K562 (cell line): Measurements from ENCODE around the gene STAP1. TPM values are rescaled to one million over a fixed set of nuclear protein-coding genes. Genes with fewer than 3 reads are reported as not detected.

ENCODE experiments used
- CBX8 ChIP-seq: fragments of 200-600 bp; sonication (generic); IDR thresholded peaks from 2 replicates; pipeline ENCODE4 v1.6.1; 2012; ENCODE audit warnings: borderline replicate concordance, mixed run types, low read depth, mild to moderate bottlenecking, moderate library complexity, mixed read lengths, low read length, control low read depth, inconsistent platforms; ENCODE audit not compliant: poor library complexity, severe bottlenecking; ENCODE audit errors: extremely low read depth
- E4F1 ChIP-seq: fragments of 250-450 bp; sonication (Bioruptor Pico); IDR thresholded peaks from 2 replicates; pipeline ENCODE4 v1.5.0; 2021; ENCODE audit warnings: mild to moderate bottlenecking, borderline replicate concordance
- KAT8 ChIP-seq: fragments of 450-650 bp; IDR thresholded peaks from 2 replicates; pipeline ENCODE4 v1.6.1; 2016; ENCODE audit warnings: low read depth, mild to moderate bottlenecking
- KDM5B ChIP-seq: fragments of 200-600 bp; sonication (generic); IDR thresholded peaks from 2 replicates; pipeline ENCODE4 v1.6.1; 2012; ENCODE audit warnings: low read depth, mild to moderate bottlenecking, moderate library complexity, low read length, control low read depth, inconsistent platforms; ENCODE audit not compliant: insufficient replicate concordance
- MYC ChIP-seq, 2 experiments: fragments of 250-450 bp in 1 of 2; sonication (Bioruptor Pico) in 1 of 2; IDR thresholded peaks; 2 replicates each; pipeline versions ENCODE4 v1.5.1 to v1.6.1; 2012 to 2021; ENCODE audit warnings: low read depth in 2 of 2, borderline replicate concordance in 1 of 2, improper control_type of control experiment in 1 of 2, low read length in 1 of 2, mild to moderate bottlenecking in 1 of 2, moderate library complexity in 1 of 2
- MYNN ChIP-seq, 2 experiments: sonication (generic); formaldehyde crosslinking in 1 of 2; IDR thresholded peaks; 2 replicates each; pipeline versions ENCODE4 v1.5.0 to v1.6.1; 2016 to 2020; ENCODE audit warnings: antibody characterized with exemption in 1 of 2, missing genetic modification reagents in 1 of 2
- POLR2A ChIP-seq: fragments of 450-650 bp; conservative IDR thresholded peaks from 2 replicates; pipeline ENCODE4 v1.6.1; 2016
- SRSF1 ChIP-seq: fragments of 200-400 bp; formaldehyde crosslinking; IDR thresholded peaks from 2 replicates; pipeline ENCODE4 v1.6.1; 2017; ENCODE audit warnings: mild to moderate bottlenecking, low read depth, low read length, moderate library complexity
- TCFL5 ChIP-seq: fragments of 250-450 bp; sonication (Bioruptor Pico); conservative IDR thresholded peaks from 2 replicates; pipeline ENCODE4 v1.6.1; 2021; ENCODE audit warnings: mild to moderate bottlenecking, moderate library complexity, matching md5 sums
- TSC22D4 ChIP-seq: fragments of 450-650 bp; IDR thresholded peaks from 2 replicates; pipeline ENCODE4 v1.6.1; 2016; ENCODE audit warnings: missing genetic modification characterization, missing biosample characterization, control low read depth
- ZNF146 ChIP-seq: IDR thresholded peaks from one replicate; pipeline ENCODE4 v1.6.1; 2018; ENCODE audit warnings: missing compliant biosample characterization; ENCODE audit not compliant: unreplicated experiment
- ZNF41 ChIP-seq: fragments of 250-450 bp; sonication (Bioruptor Pico); conservative IDR thresholded peaks from 2 replicates; pipeline ENCODE4 v1.4.0; 2020; ENCODE audit warnings: mild to moderate bottlenecking
- ZNF668 ChIP-seq: fragments of 250-450 bp; sonication (Bioruptor Pico); IDR thresholded peaks from 2 replicates; pipeline ENCODE4 v1.8.0; 2022; ENCODE audit warnings: mild to moderate bottlenecking, inconsistent platforms
- polyA plus RNA-seq, 8 experiments: library from polyadenylated mRNA; depleted of rRNA in 4 of 8; stranded (reverse) in 5 of 8; unstranded in 3 of 8; fragments of >200 nt; fragmentation: Nextera tagmentation in 2 of 8; fragmentation: Illumina TruSeq in 1 of 8; extraction: Ambion mirVana in 2 of 8; extraction: Trizol in 1 of 8; gene quantifications; 2 replicates each; pipeline versions ENCODE4 v1.2.1 to v1.2.3, GENCODE V29; 2011 to 2014; ENCODE audit warnings: inconsistent platforms in 1 of 8, missing spikeins in 1 of 8
- total RNA-seq, 7 experiments: library from RNA; depleted of rRNA in 6 of 7; stranded (reverse); fragments of >200 nt in 6 of 7; fragmentation: Illumina TruSeq in 2 of 7; extraction: Trizol in 2 of 7; gene quantifications; 2 replicates each; pipeline versions ENCODE4 v1.2.1 to v1.2.3, GENCODE V29; 2011 to 2021; ENCODE audit warnings: low replicate concordance in 1 of 7
- TF ChIP-seq, protein P1 (sequence below): fragments of 250-450 bp; sonication (Bioruptor Pico); IDR thresholded peaks from 2 replicates; pipeline ENCODE4 v1.8.0; 2021; ENCODE audit warnings: mild to moderate bottlenecking, moderate library complexity
- TF ChIP-seq, protein P2 (sequence below): fragments of 450-650 bp; formaldehyde crosslinking; IDR thresholded peaks from 2 replicates; pipeline ENCODE4 v1.4.0; 2022; ENCODE audit warnings: mild to moderate bottlenecking, moderate library complexity
- TF ChIP-seq, protein P3 (sequence below): fragments of 250-450 bp; sonication (Bioruptor Pico); IDR thresholded peaks from 2 replicates; pipeline ENCODE4 v1.4.0; 2020; ENCODE audit warnings: mild to moderate bottlenecking

The STAP1 gene
- total and polyA plus RNA-seq, 9 of the 15 experiments (the other 6 are each of a cell fraction or from before 2014, with no cell fraction given), result 0.50 to 5.6 (median 1.4) TPM

DNA sequence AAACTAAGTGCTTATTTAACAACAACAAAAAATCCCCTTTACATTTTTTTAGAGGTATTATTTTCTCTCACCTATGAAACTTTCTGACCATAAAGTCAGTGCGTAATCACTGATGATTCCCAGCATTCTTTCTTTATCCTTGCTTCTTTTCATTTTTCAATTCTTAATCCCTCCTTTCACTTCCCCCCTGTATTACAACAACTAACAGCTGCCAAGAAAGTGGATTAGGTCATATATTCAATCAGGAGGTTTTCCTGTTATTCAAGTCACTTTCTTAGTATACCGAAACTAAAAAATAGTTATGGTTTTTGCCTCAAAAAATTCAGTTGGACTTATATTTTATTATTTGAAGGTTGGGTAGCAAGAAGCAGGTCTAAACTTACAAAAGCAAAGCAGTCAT, 2.1 kb upstream of the STAP1 start (continued):
- no peak for TF ChIP-seq E4F1 (CRISPR knock-in tag)
- TF ChIP-seq ZNF146 (CRISPR knock-in tag), result no peak
- no peak for TF ChIP-seq POLR2A
- TF ChIP-seq MYNN (IDR thresholded peaks at IDR 0.05), result no peak
- no peak for TF ChIP-seq MYNN (CRISPR knock-in tag; IDR thresholded peaks at IDR 0.05)
- TF ChIP-seq KAT8, result no peak
- no peak for TF ChIP-seq ZNF41 (CRISPR knock-in tag)
- TF ChIP-seq CBX8, result no peak
- no peak for TF ChIP-seq TCFL5
- no peak for TF ChIP-seq ZNF668
- TF ChIP-seq, protein P1, sequence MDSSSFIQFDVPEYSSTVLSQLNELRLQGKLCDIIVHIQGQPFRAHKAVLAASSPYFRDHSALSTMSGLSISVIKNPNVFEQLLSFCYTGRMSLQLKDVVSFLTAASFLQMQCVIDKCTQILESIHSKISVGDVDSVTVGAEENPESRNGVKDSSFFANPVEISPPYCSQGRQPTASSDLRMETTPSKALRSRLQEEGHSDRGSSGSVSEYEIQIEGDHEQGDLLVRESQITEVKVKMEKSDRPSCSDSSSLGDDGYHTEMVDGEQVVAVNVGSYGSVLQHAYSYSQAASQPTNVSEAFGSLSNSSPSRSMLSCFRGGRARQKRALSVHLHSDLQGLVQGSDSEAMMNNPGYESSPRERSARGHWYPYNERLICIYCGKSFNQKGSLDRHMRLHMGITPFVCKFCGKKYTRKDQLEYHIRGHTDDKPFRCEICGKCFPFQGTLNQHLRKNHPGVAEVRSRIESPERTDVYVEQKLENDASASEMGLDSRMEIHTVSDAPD (CRISPR knock-in tag), result no peak
- TF ChIP-seq SRSF1, result no peak
- no peak for TF ChIP-seq TSC22D4 (tag)
- TF ChIP-seq, protein P2, sequence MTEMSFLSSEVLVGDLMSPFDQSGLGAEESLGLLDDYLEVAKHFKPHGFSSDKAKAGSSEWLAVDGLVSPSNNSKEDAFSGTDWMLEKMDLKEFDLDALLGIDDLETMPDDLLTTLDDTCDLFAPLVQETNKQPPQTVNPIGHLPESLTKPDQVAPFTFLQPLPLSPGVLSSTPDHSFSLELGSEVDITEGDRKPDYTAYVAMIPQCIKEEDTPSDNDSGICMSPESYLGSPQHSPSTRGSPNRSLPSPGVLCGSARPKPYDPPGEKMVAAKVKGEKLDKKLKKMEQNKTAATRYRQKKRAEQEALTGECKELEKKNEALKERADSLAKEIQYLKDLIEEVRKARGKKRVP, result no peak
- TF ChIP-seq MYC (IDR thresholded peaks at IDR 0.05; ENCODE audit: low read depth, low read length), result no peak
- no peak for TF ChIP-seq MYC (CRISPR knock-in tag; IDR thresholded peaks at IDR 0.05; ENCODE audit: borderline replicate concordance, low read depth)
- TF ChIP-seq, protein P3, sequence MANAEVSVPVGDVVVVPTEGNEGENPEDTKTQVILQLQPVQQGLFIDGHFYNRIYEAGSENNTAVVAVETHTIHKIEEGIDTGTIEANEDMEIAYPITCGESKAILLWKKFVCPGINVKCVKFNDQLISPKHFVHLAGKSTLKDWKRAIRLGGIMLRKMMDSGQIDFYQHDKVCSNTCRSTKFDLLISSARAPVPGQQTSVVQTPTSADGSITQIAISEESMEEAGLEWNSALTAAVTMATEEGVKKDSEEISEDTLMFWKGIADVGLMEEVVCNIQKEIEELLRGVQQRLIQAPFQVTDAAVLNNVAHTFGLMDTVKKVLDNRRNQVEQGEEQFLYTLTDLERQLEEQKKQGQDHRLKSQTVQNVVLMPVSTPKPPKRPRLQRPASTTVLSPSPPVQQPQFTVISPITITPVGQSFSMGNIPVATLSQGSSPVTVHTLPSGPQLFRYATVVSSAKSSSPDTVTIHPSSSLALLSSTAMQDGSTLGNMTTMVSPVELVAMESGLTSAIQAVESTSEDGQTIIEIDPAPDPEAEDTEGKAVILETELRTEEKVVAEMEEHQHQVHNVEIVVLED, result no peak
- TF ChIP-seq KDM5B, result no peak
